SK-N-SH (cell line): ENCODE results near the gene ATG3. TPM values are rescaled to one million over a fixed set of nuclear protein-coding genes. Genes with fewer than 3 reads are reported as not detected.

Experiments used
- CTCF ChIA-PET: fragments of 300-600, 350-600 bp; formaldehyde crosslinking; extraction: SDS; loops from one replicate; lab custom pipeline; 2021; lab: Yijun Ruan, JAX
- POLR2A ChIA-PET: fragments of 350-600 bp; sonication (Branson Sonifier 250); formaldehyde crosslinking; extraction: SDS; loops from one replicate; lab custom pipeline; 2020; ENCODE audit warnings: antibody characterized with exemption, inconsistent platforms; lab: Yijun Ruan, JAX
- DNase-seq: peaks from one replicate; pipeline ENCODE4 v3.0.0; 2012
- H2AFZ ChIP-seq: fragments of 200-600 bp; sonication (generic); 2 replicates; pipeline ENCODE4 v1.8.1; 2016; ENCODE audit warnings: antibody characterized with exemption, mild to moderate bottlenecking, low read depth
- H3F3A ChIP-seq: fragments of 200-600 bp; sonication (generic); replicated peaks from 2 replicates; pipeline ENCODE3; 2016; ENCODE audit warnings: antibody characterized with exemption, mild to moderate bottlenecking; ENCODE audit not compliant: insufficient read depth
- H3K27ac ChIP-seq, 2 experiments: fragments of 200-500 bp in 1 of 2; fragments of 200-600 bp in 1 of 2; sonication (Bioruptor generic) in 1 of 2; sonication (generic), shearing (Covaris generic) in 1 of 2; 2 replicates each; pipeline versions ENCODE4 v1.5.1 to v1.6.1; 2014 to 2016; ENCODE audit warnings: low read depth in 2 of 2, inconsistent platforms in 1 of 2, low read length in 1 of 2, mild to moderate bottlenecking in 1 of 2, mixed read lengths in 1 of 2
- H3K27me3 ChIP-seq: fragments of 200-600 bp; sonication (generic), shearing (Covaris generic); 2 replicates; pipeline ENCODE4 v1.6.1; 2016; ENCODE audit warnings: mixed run types; ENCODE audit not compliant: insufficient read depth
- H3K36me3 ChIP-seq, 2 experiments: fragments of 200-500 bp in 1 of 2; fragments of 200-600 bp in 1 of 2; sonication (Bioruptor generic) in 1 of 2; sonication (generic) in 1 of 2; replicated peaks in 1 of 2; 2 replicates each; pipeline versions ENCODE3 to v1.5.1; 2014 to 2016; ENCODE audit warnings: low read length in 1 of 2, mild to moderate bottlenecking in 1 of 2; ENCODE audit not compliant: insufficient read depth in 2 of 2, control insufficient read depth in 1 of 2
- H3K4me1 ChIP-seq, 2 experiments: fragments of 200-500 bp in 1 of 2; fragments of 200-600 bp in 1 of 2; sonication (Bioruptor generic) in 1 of 2; sonication (generic), shearing (Covaris generic) in 1 of 2; 2 replicates each; pipeline versions ENCODE4 v1.5.1 to v1.6.1; 2014 to 2016; ENCODE audit warnings: low read depth in 1 of 2, low read length in 1 of 2, mixed run types in 1 of 2; ENCODE audit not compliant: insufficient read depth in 2 of 2, control insufficient read depth in 1 of 2
- H3K4me2 ChIP-seq: fragments of 200-600 bp; sonication (generic), shearing (Covaris generic); 2 replicates; pipeline ENCODE4 v1.6.1; 2017; ENCODE audit warnings: mixed run types
- H3K4me3 ChIP-seq, 2 experiments: fragments of 200-500 bp in 1 of 2; fragments of 200-600 bp in 1 of 2; sonication (Bioruptor generic) in 1 of 2; sonication (generic), shearing (Covaris generic) in 1 of 2; 2 replicates each; pipeline versions ENCODE4 v1.5.1 to v1.8.1; 2014 to 2016; ENCODE audit warnings: low read depth in 2 of 2, inconsistent platforms in 1 of 2, low read length in 1 of 2, mild to moderate bottlenecking in 1 of 2, mixed read lengths in 1 of 2, moderate library complexity in 1 of 2
- H3K79me2 ChIP-seq: fragments of 200-600 bp; sonication (generic); 2 replicates; pipeline ENCODE4 v1.8.1; 2017; ENCODE audit warnings: mild to moderate bottlenecking; ENCODE audit not compliant: insufficient read depth
- H3K9ac ChIP-seq: fragments of 200-600 bp; sonication (generic); 2 replicates; pipeline ENCODE4 v1.6.1; 2017; ENCODE audit warnings: mixed run types
- H3K9me2 ChIP-seq: fragments of 200-600 bp; sonication (generic); 2 replicates; pipeline ENCODE4 v1.6.1; 2017; ENCODE audit warnings: mixed run types
- H3K9me3 ChIP-seq: fragments of 200-600 bp; sonication (generic); 2 replicates; pipeline ENCODE4 v1.6.1; 2017; ENCODE audit warnings: mixed run types, mild to moderate bottlenecking, moderate library complexity
- H4K20me1 ChIP-seq: fragments of 200-600 bp; sonication (generic); 2 replicates; pipeline ENCODE4 v1.6.1; 2017; ENCODE audit warnings: mild to moderate bottlenecking, mixed run types; ENCODE audit not compliant: insufficient read depth
- EP300 ChIP-seq, 2 experiments: IDR thresholded peaks; 2 replicates each; pipeline versions ENCODE4 v1.4.0 to v1.6.1; 2012; ENCODE audit warnings: borderline replicate concordance in 1 of 2, low read depth in 1 of 2, low read length in 1 of 2
- EZH2phosphoT487 ChIP-seq: fragments of 200-600 bp; sonication (generic); IDR thresholded peaks from 2 replicates; pipeline ENCODE4 v1.6.1; 2017; ENCODE audit warnings: low read depth, mixed run types, mild to moderate bottlenecking, antibody characterized with exemption, moderate library complexity, borderline replicate concordance
- IRF3 ChIP-seq: fragments of 150-350 bp; IDR thresholded peaks from 2 replicates; pipeline ENCODE4 v1.6.1; 2016; ENCODE audit warnings: mild to moderate bottlenecking, low read depth, low read length
- JUND ChIP-seq: IDR thresholded peaks from 2 replicates; pipeline ENCODE4 v1.4.0; 2012
- MAX ChIP-seq: IDR thresholded peaks from 2 replicates; pipeline ENCODE4 v1.4.0; 2012; ENCODE audit warnings: low read depth
- MEF2A ChIP-seq: IDR thresholded peaks from 2 replicates; pipeline ENCODE4 v1.4.0; 2012; ENCODE audit warnings: low read depth, borderline replicate concordance
- MXI1 ChIP-seq: IDR thresholded peaks from 2 replicates; pipeline ENCODE4 v1.6.1; 2012; ENCODE audit warnings: mild to moderate bottlenecking, low read depth, low read length, improper control_type of control experiment
- NRF1 ChIP-seq: IDR thresholded peaks from 2 replicates; pipeline ENCODE4 v1.6.1; 2012; ENCODE audit warnings: low read depth, mild to moderate bottlenecking, low read length
- POLR2AphosphoS5 ChIP-seq: IDR thresholded peaks from 2 replicates; pipeline ENCODE4 v1.6.1; 2012; ENCODE audit warnings: low read depth, low read length
- RAD21 ChIP-seq: IDR thresholded peaks from 2 replicates; pipeline ENCODE4 v1.6.1; 2012; ENCODE audit warnings: mild to moderate bottlenecking, low read length
- RCOR1 ChIP-seq: fragments of 150-350 bp; IDR thresholded peaks from 2 replicates; pipeline ENCODE4 v1.6.1; 2017; ENCODE audit warnings: antibody characterized with exemption, low read length
- RFX5 ChIP-seq: IDR thresholded peaks from 2 replicates; pipeline ENCODE4 v1.6.1; 2012; ENCODE audit warnings: mild to moderate bottlenecking, improper control_type of control experiment, low read length
- SIN3A ChIP-seq: IDR thresholded peaks from 2 replicates; pipeline ENCODE4 v1.6.1; 2012; ENCODE audit warnings: low read depth, mild to moderate bottlenecking, low read length, moderate library complexity, borderline replicate concordance
- TEAD4 ChIP-seq: IDR thresholded peaks from 2 replicates; pipeline ENCODE4 v1.4.0; 2012; ENCODE audit warnings: mild to moderate bottlenecking, borderline replicate concordance; ENCODE audit not compliant: insufficient read depth
- USF2 ChIP-seq: fragments of 150-350 bp; IDR thresholded peaks from 2 replicates; pipeline ENCODE4 v1.6.1; 2017; ENCODE audit warnings: antibody characterized with exemption, low read length, low read depth, borderline replicate concordance
- YY1 ChIP-seq: IDR thresholded peaks from 2 replicates; pipeline ENCODE4 v1.4.0; 2012; ENCODE audit warnings: low read depth, mild to moderate bottlenecking
- ZBTB33 ChIP-seq: IDR thresholded peaks from 2 replicates; pipeline ENCODE4 v1.4.0; 2012; ENCODE audit warnings: low read depth, borderline replicate concordance
- WGBS: methylation state at CpG from one replicate; pipeline ENCODE4 v1.1.6; 2017; ENCODE audit warnings: low lambda C conversion rate; 5-methylcytosine and 5-hydroxymethylcytosine counted together
- polyA plus RNA-seq, 3 experiments: library from polyadenylated mRNA; depleted of rRNA; stranded (reverse); fragments of >200 nt; gene quantifications; 2 replicates each; pipeline ENCODE4 v1.2.3, GENCODE V29; 2012
- TF ChIP-seq, protein P1 (sequence below): IDR thresholded peaks from 2 replicates; pipeline ENCODE4; 2012
- TF ChIP-seq, protein P2 (sequence below): IDR thresholded peaks from 2 replicates; pipeline ENCODE4 v1.6.1; 2012; ENCODE audit warnings: mild to moderate bottlenecking, low read depth, low read length, moderate library complexity

Gene ATG3
- polyA plus RNA-seq, 1 of the 3 experiments (the other 2 are of a cell fraction) = 38.8 TPM

DNA sequence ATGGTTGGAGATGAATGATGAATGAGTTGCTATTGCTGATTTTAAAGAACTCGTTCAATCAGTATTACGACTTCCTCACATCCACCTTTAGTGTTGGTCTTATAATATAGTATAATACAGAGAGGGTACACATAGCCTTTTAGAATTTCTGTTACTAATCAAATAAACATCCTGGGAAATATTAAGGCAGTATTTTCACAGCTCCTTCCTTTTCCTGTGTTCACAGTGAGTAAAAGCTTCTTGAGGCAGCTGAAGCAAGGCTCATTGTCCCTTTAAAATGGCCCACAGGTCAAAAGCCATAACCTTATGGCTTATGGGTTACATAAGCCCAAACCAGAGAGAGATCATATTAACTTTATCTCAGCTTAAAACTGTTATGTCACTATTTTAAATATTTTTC lies 61.1 kb downstream of the ATG3 start:
- H3K9ac ChIP-seq = no peak overlapping the region
- no peaks in the 10 kb centered on the region for H3K36me3 ChIP-seq
- no peaks in the 10 kb centered on the region for H4K20me1 ChIP-seq
- H3K4me3 ChIP-seq = no peak overlapping the region
- DNase-seq = no peak
- no peaks in the 10 kb centered on the region for H3K27me3 ChIP-seq
- H3K9me2 ChIP-seq = no peaks in the 10 kb centered on the region
- H2AFZ ChIP-seq = no peak overlapping the region
- CTCF ChIA-PET = interaction anchor here (0.8 to 1.4 kb wide), 4 partner anchors 20 to 167 kb away, joined by 3 read pairs; no protein-coding TSS in a partner anchor
- H3K79me2 ChIP-seq = no peaks in the 10 kb centered on the region
- H3K9me3 ChIP-seq = no peaks in the 10 kb centered on the region
- no peak overlapping the region for H3K27ac ChIP-seq
- no peak overlapping the region for H3K4me2 ChIP-seq
- H3F3A ChIP-seq = no peaks in the 10 kb centered on the region
- H3K4me1 ChIP-seq = no peaks in the 10 kb centered on the region
- WGBS = 58% methylated on average over 2 of the region's 2 CpGs
- TF ChIP-seq POLR2AphosphoS5 (no peak), SIN3A (no peak), MAX (no peak), RAD21 (no peak), TEAD4 (no peak), EP300 (IDR thresholded peaks at IDR 0.05; ENCODE audit: borderline replicate concordance in 1 of 2, low read depth in 1 of 2, low read length in 1 of 2) (no peak), EZH2phosphoT487 (no peak), YY1 (no peak), JUND (no peak), NRF1 (no peak), IRF3 (no peak), RFX5 (no peak), MXI1 (no peak), USF2 (no peak), ZBTB33 (no peak), RCOR1 (no peak), MEF2A (no peak)
- TF ChIP-seq, protein P1, sequence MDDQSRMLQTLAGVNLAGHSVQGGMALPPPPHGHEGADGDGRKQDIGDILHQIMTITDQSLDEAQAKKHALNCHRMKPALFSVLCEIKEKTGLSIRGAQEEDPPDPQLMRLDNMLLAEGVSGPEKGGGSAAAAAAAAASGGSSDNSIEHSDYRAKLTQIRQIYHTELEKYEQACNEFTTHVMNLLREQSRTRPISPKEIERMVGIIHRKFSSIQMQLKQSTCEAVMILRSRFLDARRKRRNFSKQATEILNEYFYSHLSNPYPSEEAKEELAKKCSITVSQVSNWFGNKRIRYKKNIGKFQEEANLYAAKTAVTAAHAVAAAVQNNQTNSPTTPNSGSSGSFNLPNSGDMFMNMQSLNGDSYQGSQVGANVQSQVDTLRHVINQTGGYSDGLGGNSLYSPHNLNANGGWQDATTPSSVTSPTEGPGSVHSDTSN = no peak
- TF ChIP-seq, protein P2, sequence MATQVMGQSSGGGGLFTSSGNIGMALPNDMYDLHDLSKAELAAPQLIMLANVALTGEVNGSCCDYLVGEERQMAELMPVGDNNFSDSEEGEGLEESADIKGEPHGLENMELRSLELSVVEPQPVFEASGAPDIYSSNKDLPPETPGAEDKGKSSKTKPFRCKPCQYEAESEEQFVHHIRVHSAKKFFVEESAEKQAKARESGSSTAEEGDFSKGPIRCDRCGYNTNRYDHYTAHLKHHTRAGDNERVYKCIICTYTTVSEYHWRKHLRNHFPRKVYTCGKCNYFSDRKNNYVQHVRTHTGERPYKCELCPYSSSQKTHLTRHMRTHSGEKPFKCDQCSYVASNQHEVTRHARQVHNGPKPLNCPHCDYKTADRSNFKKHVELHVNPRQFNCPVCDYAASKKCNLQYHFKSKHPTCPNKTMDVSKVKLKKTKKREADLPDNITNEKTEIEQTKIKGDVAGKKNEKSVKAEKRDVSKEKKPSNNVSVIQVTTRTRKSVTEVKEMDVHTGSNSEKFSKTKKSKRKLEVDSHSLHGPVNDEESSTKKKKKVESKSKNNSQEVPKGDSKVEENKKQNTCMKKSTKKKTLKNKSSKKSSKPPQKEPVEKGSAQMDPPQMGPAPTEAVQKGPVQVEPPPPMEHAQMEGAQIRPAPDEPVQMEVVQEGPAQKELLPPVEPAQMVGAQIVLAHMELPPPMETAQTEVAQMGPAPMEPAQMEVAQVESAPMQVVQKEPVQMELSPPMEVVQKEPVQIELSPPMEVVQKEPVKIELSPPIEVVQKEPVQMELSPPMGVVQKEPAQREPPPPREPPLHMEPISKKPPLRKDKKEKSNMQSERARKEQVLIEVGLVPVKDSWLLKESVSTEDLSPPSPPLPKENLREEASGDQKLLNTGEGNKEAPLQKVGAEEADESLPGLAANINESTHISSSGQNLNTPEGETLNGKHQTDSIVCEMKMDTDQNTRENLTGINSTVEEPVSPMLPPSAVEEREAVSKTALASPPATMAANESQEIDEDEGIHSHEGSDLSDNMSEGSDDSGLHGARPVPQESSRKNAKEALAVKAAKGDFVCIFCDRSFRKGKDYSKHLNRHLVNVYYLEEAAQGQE = no peak
- TF ChIP-seq, all 33 proteins: peak for 0
- POLR2A ChIA-PET = no interaction called here
